ENCODE data around the gene PYDC2.
"Not testable (repeated sequence)": the region's sequence is repeated elsewhere in the genome, so short reads cannot be mapped to it uniquely, and the experiment has no call there.

PYDC2 gene

DNA sequence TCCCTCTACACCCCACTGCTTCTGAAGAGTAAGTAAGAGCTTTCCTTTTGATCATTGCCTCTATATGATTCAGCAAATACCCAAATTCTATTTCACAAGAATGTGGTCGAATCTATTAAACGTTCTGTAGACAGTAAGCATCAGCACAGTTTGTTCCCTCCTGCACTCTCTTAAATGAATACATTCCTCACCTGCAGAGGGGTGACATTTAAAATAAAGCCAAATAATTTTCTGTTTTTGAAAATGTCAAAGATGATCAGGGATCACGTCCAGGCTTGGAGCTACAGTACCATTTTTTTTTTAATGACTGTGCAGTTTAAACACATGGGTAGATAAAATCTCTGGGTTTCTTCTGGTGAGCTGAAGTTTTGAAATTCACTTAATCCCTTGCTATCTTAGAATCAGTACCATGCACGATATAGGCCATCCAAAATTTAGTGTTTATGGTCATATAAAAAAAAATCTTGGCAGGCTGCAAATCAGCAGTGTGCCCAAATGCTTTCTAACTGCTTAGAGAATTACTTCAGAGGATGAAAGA lies 12.8 kb downstream of the PYDC2 start:
- no peak for DNase-seq

DNA sequence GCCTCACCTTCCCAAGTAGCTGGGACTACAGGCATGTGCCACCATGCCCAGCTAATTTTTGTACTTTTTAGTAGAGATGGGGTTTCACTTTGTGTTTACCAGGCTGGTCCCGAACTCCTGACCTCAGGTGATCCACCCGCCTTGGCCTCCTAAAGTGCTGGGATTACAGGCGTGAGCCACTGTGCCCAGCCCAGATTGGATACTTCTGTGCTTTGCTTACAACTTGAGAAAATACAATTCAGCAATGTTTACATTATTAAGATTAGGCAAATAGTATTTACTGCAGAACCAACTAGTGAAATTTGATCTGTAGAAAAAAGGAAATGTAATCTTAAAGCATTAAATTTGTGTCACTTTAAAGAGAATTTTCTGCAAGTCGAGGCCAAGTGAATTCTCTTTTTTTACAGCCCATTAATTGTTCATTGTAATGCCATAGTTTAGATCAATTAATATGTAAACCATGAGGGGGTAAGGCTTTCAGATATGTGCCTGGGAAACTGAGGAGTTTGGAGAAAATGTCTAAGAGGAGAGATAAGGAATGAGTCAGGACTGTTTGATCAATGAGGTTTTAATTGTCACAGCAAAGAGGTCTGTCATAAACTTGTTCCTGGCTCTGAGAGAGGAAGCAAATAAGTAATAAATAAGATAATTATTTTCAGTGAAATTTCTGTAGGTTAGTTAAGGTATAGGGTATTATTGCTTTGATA lies 15.3 kb downstream of the PYDC2 start:
- no peak for DNase-seq

DNA sequence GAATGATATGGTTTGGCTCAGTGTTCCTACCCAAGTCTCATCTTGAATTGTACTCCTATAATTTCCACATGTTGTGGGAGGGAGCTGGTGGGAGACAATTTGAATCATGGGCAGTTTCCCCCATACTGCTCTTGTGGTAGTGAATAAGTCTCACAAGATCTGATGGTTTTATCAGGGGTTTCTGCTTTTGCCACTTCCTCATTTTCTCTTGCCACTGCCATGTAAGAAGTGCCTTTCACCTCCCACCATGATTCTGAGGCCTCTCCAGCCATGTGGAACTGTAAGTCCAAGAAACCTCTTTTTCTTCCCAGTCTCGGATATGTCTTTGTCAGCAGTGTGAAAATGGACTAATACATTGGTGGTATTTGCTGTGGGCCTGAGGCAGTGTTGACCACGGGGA lies 23.0 kb downstream of the PYDC2 start:
- DNase-seq: not testable (repeated sequence)

DNA sequence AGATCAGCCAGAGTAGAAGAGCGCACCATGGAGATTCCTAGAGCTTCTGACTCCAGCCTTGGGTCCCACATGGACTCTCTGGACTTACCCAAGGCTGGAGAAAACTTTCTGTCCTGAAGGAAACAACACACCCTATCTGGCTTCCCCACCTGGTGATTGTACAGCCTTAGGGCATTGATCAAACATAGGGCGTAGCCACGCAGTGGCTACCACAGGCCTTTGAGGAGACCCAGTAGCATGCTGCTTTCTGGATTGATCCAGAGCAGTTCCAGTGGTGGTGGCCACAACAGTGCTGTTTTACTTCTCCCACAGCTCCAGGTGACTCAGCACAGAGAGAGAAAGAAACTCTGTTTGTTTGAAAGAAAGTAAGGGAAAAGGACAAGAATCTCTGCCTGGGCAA lies 23.5 kb downstream of the PYDC2 start:
- DNase-seq: no peak

DNA sequence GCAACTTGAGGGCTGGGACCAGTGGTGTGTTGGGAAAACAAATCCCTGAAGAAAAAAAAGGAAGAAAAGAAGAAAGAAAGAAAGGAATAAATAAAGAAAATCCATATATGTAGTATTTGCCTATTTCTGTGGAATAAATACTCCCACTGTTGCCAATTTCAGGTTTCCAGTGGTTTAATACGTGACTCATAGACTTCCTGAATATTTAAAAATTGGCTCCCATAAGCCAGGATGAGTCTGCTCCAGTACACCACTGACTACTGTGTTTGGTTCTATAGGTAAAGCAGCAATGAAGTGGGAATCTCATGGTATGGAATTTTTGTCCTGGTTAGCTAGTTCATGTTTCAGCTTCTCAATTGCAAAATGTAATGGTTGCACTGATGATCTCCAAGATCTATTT lies 31.6 kb downstream of the PYDC2 start:
- no peak for DNase-seq

DNA sequence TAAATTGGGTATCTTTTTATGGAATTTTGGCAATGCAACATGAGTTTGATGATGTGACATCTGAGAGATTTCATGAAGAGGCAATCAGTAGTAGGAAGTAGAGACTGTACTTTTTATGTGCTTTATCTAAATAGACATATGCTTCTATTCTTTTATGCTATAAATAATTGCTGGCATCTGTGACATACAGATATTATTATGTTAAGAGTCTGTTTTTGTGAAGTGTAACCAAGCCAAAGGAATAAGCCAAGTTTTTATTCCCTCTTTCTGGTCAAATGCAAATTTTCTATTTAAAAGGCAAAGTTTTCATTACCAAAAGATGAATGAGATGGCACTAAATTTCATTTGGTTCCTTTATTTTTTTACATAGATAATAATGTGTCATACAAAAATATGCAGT lies 32.4 kb downstream of the PYDC2 start:
- DNase-seq: no peak

DNA sequence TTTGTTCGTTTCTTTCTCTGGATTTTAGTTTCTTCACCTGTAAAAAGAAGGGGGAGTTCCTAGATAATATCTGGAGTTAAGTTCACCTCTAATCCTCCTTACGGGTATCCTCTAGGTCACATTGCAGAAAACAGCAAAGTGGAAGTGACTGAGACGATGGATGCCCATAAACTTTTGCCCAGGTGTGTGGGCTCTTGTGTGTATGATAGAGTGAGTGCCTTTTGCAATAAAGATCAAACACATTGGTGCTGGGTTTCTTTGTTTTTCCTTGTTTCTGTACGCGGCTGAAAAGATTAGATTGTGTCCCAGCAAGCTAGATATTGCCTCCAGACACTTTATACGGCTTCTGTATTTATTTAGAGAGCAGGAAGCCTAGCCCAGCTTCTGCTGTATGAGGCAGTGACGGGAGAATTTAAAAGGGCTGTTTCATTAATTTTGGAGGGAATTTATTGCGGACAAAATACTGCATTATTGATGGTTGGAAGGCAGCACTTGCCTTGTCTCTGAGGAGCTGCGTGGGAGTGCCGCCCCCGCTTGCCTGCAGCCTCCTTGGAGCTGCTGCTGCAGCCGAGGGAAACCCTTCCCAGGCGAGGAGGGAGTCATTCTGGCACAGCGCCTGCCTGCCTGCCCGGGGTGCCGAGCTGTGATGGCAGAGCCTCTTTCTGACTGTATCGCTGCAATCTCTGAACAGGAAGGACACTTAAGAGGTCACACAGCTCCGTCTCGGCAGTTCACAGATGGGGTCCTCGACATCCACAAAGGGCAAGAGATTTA lies 38.5 kb downstream of the PYDC2 start:
- DNase-seq: peak; percentile 39

DNA sequence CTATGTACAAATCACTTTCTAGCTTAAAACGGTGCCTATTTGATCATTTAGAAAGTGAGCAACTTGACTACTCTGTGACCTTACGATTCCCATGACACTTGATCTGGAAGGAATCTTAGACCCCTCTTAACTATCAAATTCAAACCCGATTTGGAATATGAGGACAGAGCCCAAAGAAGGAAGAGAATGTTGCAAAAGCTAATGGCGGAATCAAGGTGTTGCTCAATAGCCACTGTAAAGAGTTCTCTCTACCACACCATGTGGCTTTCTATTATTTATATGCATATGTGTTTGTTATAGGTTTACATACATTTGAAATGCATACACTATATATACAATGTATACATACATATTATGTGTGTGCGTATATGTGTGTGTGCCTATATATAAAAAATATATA lies 39.9 kb downstream of the PYDC2 start:
- DNase-seq: no peak

DNA sequence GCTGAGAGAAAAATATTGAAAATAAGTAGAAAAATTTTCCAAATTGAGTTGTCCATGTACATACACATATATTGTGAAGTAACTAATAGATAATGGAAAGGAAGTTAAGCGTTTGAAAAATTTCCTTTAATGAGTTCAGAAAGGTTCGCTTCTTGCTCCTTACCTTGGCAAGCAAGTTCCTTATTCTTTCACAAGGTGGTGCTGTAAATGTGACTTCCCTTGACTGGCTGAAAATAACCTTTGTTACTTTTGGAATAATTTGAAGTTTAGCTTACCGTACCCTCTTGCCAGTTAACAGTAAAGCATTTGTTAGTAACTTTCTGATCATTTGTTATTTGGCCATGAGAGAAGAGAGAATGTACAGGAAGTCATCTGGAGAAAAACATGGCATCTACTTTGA lies 41.6 kb downstream of the PYDC2 start:
- no peak for DNase-seq

DNA sequence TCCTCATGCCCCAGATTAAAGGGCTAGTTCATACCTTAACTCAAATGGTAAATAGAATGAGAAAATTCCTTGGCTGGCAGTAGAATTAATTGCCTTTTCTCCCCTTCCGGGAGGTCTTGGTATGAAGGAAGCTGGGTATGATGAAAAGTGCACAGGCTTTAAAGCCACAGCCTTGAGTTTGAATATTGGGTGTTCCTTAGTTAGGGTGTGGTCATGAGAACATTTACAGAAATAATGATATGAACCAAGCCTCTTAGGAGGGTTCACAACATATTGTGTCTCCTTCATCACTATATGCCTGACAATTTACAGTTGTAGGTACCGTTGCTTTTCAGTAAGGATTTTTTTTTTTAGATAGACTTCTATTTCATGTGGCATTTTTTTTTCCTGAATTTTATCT lies 48.1 kb downstream of the PYDC2 start:
- DNase-seq: no peak
